Thymus (tissue), 11 donors: ENCODE measurements around the gene STRN3. TPM values are rescaled to one million over a fixed set of nuclear protein-coding genes. Genes with fewer than 3 reads are reported as not detected.
"Not testable (repeated sequence)": the region's sequence is repeated elsewhere in the genome, so short reads cannot be mapped to it uniquely, and the experiment has no call there.

ENCODE experiments used
- DNase-seq, 9 donors: peaks; one replicate each; pipeline ENCODE4 v3.0.0-alpha.2; 2013; ENCODE audit warnings: low spot score in 9 of 9, low read depth in 6 of 9, missing footprints in 1 of 9
- H3K27ac ChIP-seq, 2 donors: one replicate each; pipeline ENCODE4 v1.5.1; 2013; ENCODE audit warnings: control low read depth in 1 of 2, low read depth in 1 of 2, low read length in 1 of 2, mild to moderate bottlenecking in 1 of 2, moderate library complexity in 1 of 2
- H3K27me3 ChIP-seq, 2 donors: one replicate each; pipeline ENCODE4 v1.5.1; 2013; ENCODE audit warnings: low read length in 1 of 2; ENCODE audit not compliant: control insufficient read depth in 2 of 2, insufficient read depth in 1 of 2
- H3K36me3 ChIP-seq, 2 donors: one replicate each; pipeline ENCODE4 v1.5.1; 2013; ENCODE audit warnings: low read length in 1 of 2, mild to moderate bottlenecking in 1 of 2, moderate library complexity in 1 of 2; ENCODE audit not compliant: control insufficient read depth in 2 of 2, insufficient read depth in 2 of 2
- H3K4me1 ChIP-seq, 2 donors: one replicate each; pipeline ENCODE4 v1.5.1; 2013; ENCODE audit warnings: low read length in 2 of 2; ENCODE audit not compliant: control insufficient read depth in 2 of 2, insufficient read depth in 2 of 2
- H3K4me3 ChIP-seq, 2 donors: one replicate each; pipeline ENCODE4 v1.5.1; 2013; ENCODE audit warnings: low read length in 2 of 2, control low read depth in 1 of 2, mild to moderate bottlenecking in 1 of 2
- H3K9me3 ChIP-seq, 2 donors: one replicate each; pipeline ENCODE4 v1.5.1; 2013; ENCODE audit warnings: low read length in 1 of 2, mild to moderate bottlenecking in 1 of 2; ENCODE audit not compliant: control insufficient read depth in 2 of 2, insufficient read depth in 1 of 2
- WGBS: extraction: QIAGEN DNeasy Blood & Tissue Kit; methylation state at CpG from one replicate; pipeline ENCODE4 v1.1.7; 2013; 5-methylcytosine and 5-hydroxymethylcytosine counted together
- polyA plus RNA-seq: library from polyadenylated mRNA; stranded (reverse); fragments of 200-250 nt; gene quantifications from one replicate; pipeline ENCODE4 v1.2.3, GENCODE V29; 2013
- total RNA-seq: library from RNA; stranded (reverse); fragments of 120-200 nt; gene quantifications from one replicate; pipeline ENCODE4 v1.2.4, GENCODE V29; 2013
- donor health status: healthy.

The STRN3 gene
- total and polyA plus RNA-seq, 2 donors: 14.7 to 26.4 TPM

- H3K4me3 ChIP-seq, H3K27me3 ChIP-seq, H3K4me1 ChIP-seq, H3K27ac ChIP-seq, H3K36me3 ChIP-seq, DNase-seq: not testable (repeated sequence)
- 95% methylated on average over 4 of the region's 4 CpGs for WGBS
- H3K9me3 ChIP-seq: peaks cover 6 to 19% of the 10 kb centered on the region in 2 donors
These were observed 56.4 kb downstream of the STRN3 start for GRCh38 chr14:30969796-30970195.

GRCh38 chr14:30967364-30968098 is 58.6 kb downstream of the STRN3 start:
- not testable (repeated sequence) for H3K4me1 ChIP-seq, H3K4me3 ChIP-seq, DNase-seq, H3K27me3 ChIP-seq, H3K27ac ChIP-seq, H3K36me3 ChIP-seq
- WGBS: 98% methylated on average over 11 of the region's 11 CpGs
- H3K9me3 ChIP-seq: peaks cover 6 to 19% of the 10 kb centered on the region in 2 donors

- Histone ChIP-seq H3K4me3 (no peak overlapping the region), H3K9me3 (peaks cover 6 to 19% of the 10 kb centered on the region in 2 donors), H3K27ac (no peak overlapping the region), H3K27me3 (no peaks in the 10 kb centered on the region), H3K4me1 (no peaks in the 10 kb centered on the region), H3K36me3 (peaks cover 0 to 5% of the 10 kb centered on the region in 2 donors)
- DNase-seq: no peak
- 90% methylated on average over 15 of the region's 15 CpGs for WGBS
These were observed 59.5 kb downstream of the STRN3 start for GRCh38 chr14:30966415-30967363.

- H3K4me1 ChIP-seq, H3K27ac ChIP-seq, H3K27me3 ChIP-seq, H3K36me3 ChIP-seq, DNase-seq, H3K4me3 ChIP-seq: not testable (repeated sequence)
- 94% methylated on average over 8 of the region's 8 CpGs for WGBS
- H3K9me3 ChIP-seq: peaks cover 6 to 19% of the 10 kb centered on the region in 2 donors
These were observed 60.3 kb downstream of the STRN3 start for GRCh38 chr14:30965861-30966260.

- not testable (repeated sequence) for DNase-seq, H3K4me3 ChIP-seq, H3K27ac ChIP-seq, H3K36me3 ChIP-seq, H3K4me1 ChIP-seq, H3K27me3 ChIP-seq
- peaks cover 6 to 16% of the 10 kb centered on the region in 2 donors for H3K9me3 ChIP-seq
- 68% methylated on average over 2 of the region's 2 CpGs for WGBS
These were observed 63.6 kb downstream of the STRN3 start for GRCh38 chr14:30962537-30962936.

- WGBS: 98% methylated on average over 5 of the region's 5 CpGs
- Histone ChIP-seq H3K36me3 (no peaks in the 10 kb centered on the region), H3K27me3 (no peaks in the 10 kb centered on the region), H3K4me1 (no peaks in the 10 kb centered on the region), H3K9me3 (peaks cover 1 to 5% of the 10 kb centered on the region in 2 donors), H3K4me3 (no peak overlapping the region), H3K27ac (no peak overlapping the region)
- no peak for DNase-seq
These were observed 64.8 kb downstream of the STRN3 start for GRCh38 chr14:30961330-30961729.

GRCh38 chr14:30960216-30960615 is 66.0 kb downstream of the STRN3 start:
- no peaks in the 10 kb centered on the region for H3K36me3 ChIP-seq

GRCh38 chr14:30958555-30959407 is 67.4 kb downstream of the STRN3 start:
- no peak for DNase-seq
- no peaks in the 10 kb centered on the region for H3K9me3 ChIP-seq
- no peaks in the 10 kb centered on the region for H3K4me1 ChIP-seq
- H3K27ac ChIP-seq: no peak overlapping the region
- H3K4me3 ChIP-seq: no peak overlapping the region
- no peaks in the 10 kb centered on the region for H3K36me3 ChIP-seq
- WGBS: 99% methylated on average over 10 of the region's 10 CpGs
- H3K27me3 ChIP-seq: no peaks in the 10 kb centered on the region

More at GRCh38 chr14:30960216-30960615, 66.0 kb downstream of the STRN3 start:
- no peaks in the 10 kb centered on the region for H3K27me3 ChIP-seq
- DNase-seq: no peak
- 99% methylated on average over 3 of the region's 3 CpGs for WGBS
- no peaks in the 10 kb centered on the region for H3K4me1 ChIP-seq
- no peak overlapping the region for H3K27ac ChIP-seq
- no peaks in the 10 kb centered on the region for H3K9me3 ChIP-seq
- H3K4me3 ChIP-seq: no peak overlapping the region
